GM23248 (cell line): ENCODE results near the gene TASOR2.

ENCODE experiments used
- EZH2 ChIP-seq: fragments of 200-600 bp; sonication (generic); IDR thresholded peaks from 2 replicates; pipeline ENCODE4 v1.6.1; 2018; ENCODE audit warnings: antibody characterized with exemption, mild to moderate bottlenecking; ENCODE audit not compliant: insufficient read depth, poor library complexity, severe bottlenecking
- EZH2phosphoT487 ChIP-seq: fragments of 200-600 bp; sonication (generic); IDR thresholded peaks from 2 replicates; pipeline ENCODE4 v1.6.1; 2018; ENCODE audit warnings: antibody characterized with exemption, moderate library complexity, mild to moderate bottlenecking, low read depth; ENCODE audit not compliant: insufficient read depth

DNA sequence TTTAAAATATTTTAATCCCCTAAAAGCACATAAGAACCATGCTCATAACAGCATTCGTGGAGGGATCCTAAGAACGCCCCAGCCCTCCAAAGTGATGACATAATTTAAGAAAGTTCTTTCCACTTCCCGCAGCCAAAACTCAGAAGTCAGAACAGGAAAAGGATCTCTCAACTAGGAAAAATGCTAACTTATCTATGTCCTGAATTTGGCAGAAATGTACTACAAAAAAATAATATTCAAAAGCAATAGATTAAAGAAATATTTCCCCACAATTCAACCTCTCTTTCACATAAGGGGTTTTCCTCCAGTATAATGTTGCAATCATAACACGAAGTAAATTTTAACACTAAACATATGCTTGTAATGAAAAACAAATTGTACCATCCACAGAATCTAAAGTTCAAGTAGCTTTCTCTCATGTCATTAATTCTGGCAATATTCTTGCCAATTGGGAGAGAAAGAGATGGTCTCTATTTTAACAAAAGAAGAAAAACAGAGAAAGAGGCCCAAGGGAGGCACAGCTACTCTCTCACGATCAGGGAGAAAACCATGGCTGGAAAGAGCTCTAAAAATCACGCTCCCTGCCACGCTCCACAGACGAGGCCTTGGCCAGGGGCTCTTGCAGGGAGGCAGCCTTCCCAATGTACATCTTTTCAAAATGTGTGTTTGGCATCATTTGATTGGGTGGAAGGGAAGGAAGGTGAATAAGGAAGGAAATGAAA, 41.1 kb upstream of the TASOR2 start:
- TF ChIP-seq EZH2phosphoT487 (no peak), EZH2 (no peak)
